ENCODE data around the gene HTR3C.

- no peak for TF ChIP-seq CTCF (IDR thresholded peaks at IDR 0.05)
- no peak for TF ChIP-seq POLR2A (IDR thresholded peaks at IDR 0.05)
These were observed 29.6 kb downstream of the HTR3C start for GRCh38 chr3:184082465-184082864.
